ENCODE results near the gene LINS1. TPM values are rescaled to one million over a fixed set of nuclear protein-coding genes. Genes with fewer than 3 reads are reported as not detected.

LINS1 gene
- polyA plus RNA-seq, 1 donor (not counting 4 experiments of a cell fraction or from before 2014, with no cell fraction given): 19.4 TPM

GRCh38 chr15:100573526-100573925, 28.5 kb downstream of the LINS1 start:
- FAIRE-seq (no peak), DNase-seq (ENCODE audit: low read depth, low spot score) (no peak)
- Histone ChIP-seq H3K27me3 (ENCODE audit: control insufficient read depth, extremely low read depth, insufficient read depth, low read length) (no peaks in the 10 kb centered on the region), H3K4me3 (ENCODE audit: control insufficient read depth in 2 of 3, extremely low read depth in 1 of 3, insufficient read depth in 2 of 3, low read depth in 1 of 3, low read length in 3 of 3) (no peak overlapping the region), H3K9me3 (ENCODE audit: control insufficient read depth, low read depth, low read length) (no peaks in the 10 kb centered on the region), H4K20me1 (ENCODE audit: control insufficient read depth, extremely low read depth, insufficient read depth, low read length) (no peaks in the 10 kb centered on the region), H3K4me1 (ENCODE audit: control insufficient read depth, extremely low read depth, insufficient read depth, low read length) (no peaks in the 10 kb centered on the region), H3K79me2 (ENCODE audit: control insufficient read depth, insufficient read depth, low read length) (no peaks in the 10 kb centered on the region), H3K9ac (ENCODE audit: control insufficient read depth, extremely low read depth, insufficient read depth, low read length) (no peak overlapping the region), H3K27ac (ENCODE audit: control insufficient read depth, insufficient read depth, low read length) (no peak overlapping the region), H3K36me3 (ENCODE audit: control insufficient read depth in 2 of 2, extremely low read depth in 1 of 2, insufficient read depth in 2 of 2, low read length in 2 of 2) (peaks cover 9 to 12% of the 10 kb centered on the region in 2 experiments), H3K4me2 (ENCODE audit: control insufficient read depth, extremely low read depth, insufficient read depth, low read depth, low read length) (no peak overlapping the region), H3K9me1 (ENCODE audit: control insufficient read depth, extremely low read depth, insufficient read depth, low read length) (no peaks in the 10 kb centered on the region), H2AFZ (ENCODE audit: control insufficient read depth, low read length) (no peak overlapping the region)
- TF ChIP-seq, protein P1, sequence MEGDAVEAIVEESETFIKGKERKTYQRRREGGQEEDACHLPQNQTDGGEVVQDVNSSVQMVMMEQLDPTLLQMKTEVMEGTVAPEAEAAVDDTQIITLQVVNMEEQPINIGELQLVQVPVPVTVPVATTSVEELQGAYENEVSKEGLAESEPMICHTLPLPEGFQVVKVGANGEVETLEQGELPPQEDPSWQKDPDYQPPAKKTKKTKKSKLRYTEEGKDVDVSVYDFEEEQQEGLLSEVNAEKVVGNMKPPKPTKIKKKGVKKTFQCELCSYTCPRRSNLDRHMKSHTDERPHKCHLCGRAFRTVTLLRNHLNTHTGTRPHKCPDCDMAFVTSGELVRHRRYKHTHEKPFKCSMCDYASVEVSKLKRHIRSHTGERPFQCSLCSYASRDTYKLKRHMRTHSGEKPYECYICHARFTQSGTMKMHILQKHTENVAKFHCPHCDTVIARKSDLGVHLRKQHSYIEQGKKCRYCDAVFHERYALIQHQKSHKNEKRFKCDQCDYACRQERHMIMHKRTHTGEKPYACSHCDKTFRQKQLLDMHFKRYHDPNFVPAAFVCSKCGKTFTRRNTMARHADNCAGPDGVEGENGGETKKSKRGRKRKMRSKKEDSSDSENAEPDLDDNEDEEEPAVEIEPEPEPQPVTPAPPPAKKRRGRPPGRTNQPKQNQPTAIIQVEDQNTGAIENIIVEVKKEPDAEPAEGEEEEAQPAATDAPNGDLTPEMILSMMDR (optimal IDR thresholded peaks at IDR 0.05 in 1 of 3, IDR thresholded peaks at IDR 0.05 in 1 of 3, conservative IDR thresholded peaks at IDR 0.05 in 1 of 3; ENCODE audit: extremely low read depth in 1 of 3, insufficient read depth in 2 of 3, low read length in 3 of 3): no peak
- no peak for TF ChIP-seq EZH2 (IDR thresholded peaks at IDR 0.05; ENCODE audit: low read length)
- dilution Hi-C loops (cut with MboI; ENCODE audit: extremely low pct_ligation_motif_present, low sequenced_read_pairs): no loop called here

- no peak for FAIRE-seq
- no peaks in the 10 kb centered on the region for H3K79me2 ChIP-seq (ENCODE audit: control insufficient read depth, insufficient read depth, low read length)
- H3K4me1 ChIP-seq (ENCODE audit: control insufficient read depth, extremely low read depth, insufficient read depth, low read length): no peaks in the 10 kb centered on the region
- H3K4me3 ChIP-seq (ENCODE audit: control insufficient read depth in 2 of 3, extremely low read depth in 1 of 3, insufficient read depth in 2 of 3, low read depth in 1 of 3, low read length in 3 of 3): no peak overlapping the region
- H3K9ac ChIP-seq (ENCODE audit: control insufficient read depth, extremely low read depth, insufficient read depth, low read length): no peak overlapping the region
- H4K20me1 ChIP-seq (ENCODE audit: control insufficient read depth, extremely low read depth, insufficient read depth, low read length): no peaks in the 10 kb centered on the region
- no peak overlapping the region for H3K4me2 ChIP-seq (ENCODE audit: control insufficient read depth, extremely low read depth, insufficient read depth, low read depth, low read length)
- no peak overlapping the region for H2AFZ ChIP-seq (ENCODE audit: control insufficient read depth, low read length)
- DNase-seq (ENCODE audit: low read depth, low spot score): no peak
- H3K27ac ChIP-seq (ENCODE audit: control insufficient read depth, insufficient read depth, low read length): no peak overlapping the region
- dilution Hi-C loops (cut with MboI; ENCODE audit: extremely low pct_ligation_motif_present, low sequenced_read_pairs): no loop called here
- no peaks in the 10 kb centered on the region for H3K9me3 ChIP-seq (ENCODE audit: control insufficient read depth, low read depth, low read length)
- H3K36me3 ChIP-seq (ENCODE audit: control insufficient read depth in 2 of 2, extremely low read depth in 1 of 2, insufficient read depth in 2 of 2, low read length in 2 of 2): peaks cover 9 to 12% of the 10 kb centered on the region in 2 experiments
- TF ChIP-seq, protein P1 (optimal IDR thresholded peaks at IDR 0.05 in 1 of 3, IDR thresholded peaks at IDR 0.05 in 1 of 3, conservative IDR thresholded peaks at IDR 0.05 in 1 of 3; ENCODE audit: extremely low read depth in 1 of 3, insufficient read depth in 2 of 3, low read length in 3 of 3): peak in 2 of 3 experiments; percentile 7 to 28
- no peak for TF ChIP-seq EZH2 (IDR thresholded peaks at IDR 0.05; ENCODE audit: low read length)
- H3K27me3 ChIP-seq (ENCODE audit: control insufficient read depth, extremely low read depth, insufficient read depth, low read length): no peaks in the 10 kb centered on the region
- H3K9me1 ChIP-seq (ENCODE audit: control insufficient read depth, extremely low read depth, insufficient read depth, low read length): no peaks in the 10 kb centered on the region
Observed at GRCh38 chr15:100572362-100572983, 29.5 kb downstream of the LINS1 start.

Data from keratinocyte (primary cell).